ENCODE data around the gene DTX3L.
A peak's percentile ranks its signal among the peaks of the same experiment; 100 is the strongest.

Gene DTX3L

GRCh38 chr3:122564155-122564912 lies at the start of gene DTX3L, which contains the start of gene PARP9:
Gene DTX3L, plus strand, starts transcription at chr3:122564338. Its CDS starts 89 bp downstream, at chr3:122564427.
Gene PARP9, minus strand, starts transcription at chr3:122564300. Its CDS starts 4,680 bp downstream, at chr3:122559620.
- peak; percentile 17 for DNase-seq

- no peak for DNase-seq
These were observed 49.1 kb upstream of the DTX3L start for GRCh38 chr3:122515020-122515468.

- DNase-seq, result no peak
These were observed 48.3 kb upstream of the DTX3L start for GRCh38 chr3:122515870-122516269.

- no peak for DNase-seq
These were observed 47.2 kb upstream of the DTX3L start for GRCh38 chr3:122516846-122517360.

GRCh38 chr3:122519693-122520092 lies 44.4 kb upstream of the DTX3L start:
- DNase-seq, result no peak

- no peak for DNase-seq
These were observed 43.3 kb upstream of the DTX3L start for GRCh38 chr3:122520861-122521260.

- DNase-seq, result no peak
These were observed 40.8 kb upstream of the DTX3L start for GRCh38 chr3:122523317-122523716.

- DNase-seq, result no peak
These were observed 34.0 kb upstream of the DTX3L start for GRCh38 chr3:122530164-122530563.

GRCh38 chr3:122533480-122533879 lies 30.7 kb upstream of the DTX3L start:
- DNase-seq, result no peak

- DNase-seq, result no peak
These were observed 30.2 kb upstream of the DTX3L start for GRCh38 chr3:122533931-122534334.

- DNase-seq, result no peak
These were observed 28.0 kb upstream of the DTX3L start for GRCh38 chr3:122535964-122536631.

GRCh38 chr3:122536632-122537001 lies 27.5 kb upstream of the DTX3L start:
- no peak for DNase-seq

- no peak for DNase-seq
These were observed 25.1 kb upstream of the DTX3L start for GRCh38 chr3:122538956-122539490.

GRCh38 chr3:122546151-122546550 lies 18.0 kb upstream of the DTX3L start:
- DNase-seq, result no peak

- no peak for DNase-seq
These were observed 16.1 kb upstream of the DTX3L start for GRCh38 chr3:122548076-122548475.

- DNase-seq, result no peak
These were observed 15.5 kb upstream of the DTX3L start for GRCh38 chr3:122548619-122549018.

GRCh38 chr3:122553171-122553570 lies 11.0 kb upstream of the DTX3L start:
- DNase-seq, result no peak

GRCh38 chr3:122555275-122556071 lies 8.7 kb upstream of the DTX3L start:
- DNase-seq, result peak; percentile 33

GRCh38 chr3:122557356-122557755 lies 6.8 kb upstream of the DTX3L start:
- no peak for DNase-seq

GRCh38 chr3:122558605-122559004 lies 5.5 kb upstream of the DTX3L start:
- no peak for DNase-seq

GRCh38 chr3:122559906-122560305 lies 4.2 kb upstream of the DTX3L start:
- DNase-seq, result no peak

- peak; percentile 17 for DNase-seq
These were observed 3.5 kb upstream of the DTX3L start for GRCh38 chr3:122560680-122561079.

Measured in NCI-H2171 (cell line).